LNCaP clone FGC (cell line): ENCODE data around the gene C10orf53.
"Not testable (repeated sequence)": the region's sequence is repeated elsewhere in the genome, so short reads cannot be mapped to it uniquely, and the experiment has no call there.

ENCODE experiments used
- DNase-seq: peaks from one replicate; pipeline ENCODE4 v3.0.0-alpha.2; 2011; ENCODE audit warnings: low read depth
- H3K4me3 ChIP-seq: 2 replicates; pipeline ENCODE4 v1.5.1; 2011; ENCODE audit warnings: mild to moderate bottlenecking, low read depth, low read length, control low read depth
- CTCF ChIP-seq: IDR thresholded peaks from 2 replicates; pipeline ENCODE4 v1.5.1; 2012; ENCODE audit warnings: mild to moderate bottlenecking; ENCODE audit not compliant: control insufficient read depth, insufficient read depth; ENCODE audit errors: extremely low read depth

C10orf53 gene

GRCh38 chr10:49667991-49668390 lies 11.5 kb upstream of the C10orf53 start:
- no peak for TF ChIP-seq CTCF
- no peak overlapping the region for H3K4me3 ChIP-seq
- no peak for DNase-seq

- no peak for TF ChIP-seq CTCF
- H3K4me3 ChIP-seq, result no peak overlapping the region
- no peak for DNase-seq
These were observed 10.8 kb upstream of the C10orf53 start for GRCh38 chr10:49668684-49669083.

- DNase-seq, result no peak
- TF ChIP-seq CTCF, result no peak
- H3K4me3 ChIP-seq, result no peak overlapping the region
These were observed 498 bp upstream of the C10orf53 start for GRCh38 chr10:49678827-49679479.

GRCh38 chr10:49682449-49682848 lies 3.0 kb downstream of the C10orf53 start:
- DNase-seq, H3K4me3 ChIP-seq: not testable (repeated sequence)

GRCh38 chr10:49682879-49683278 lies 3.4 kb downstream of the C10orf53 start:
- TF ChIP-seq CTCF, result no peak
- no peak for DNase-seq
- H3K4me3 ChIP-seq, result no peak overlapping the region

GRCh38 chr10:49686651-49687050 lies 7.2 kb downstream of the C10orf53 start:
- DNase-seq, result no peak
- no peak overlapping the region for H3K4me3 ChIP-seq

GRCh38 chr10:49688261-49688846 lies 8.9 kb downstream of the C10orf53 start:
- H3K4me3 ChIP-seq, result no peak overlapping the region
- DNase-seq, result no peak

More at GRCh38 chr10:49686651-49687050, 7.2 kb downstream of the C10orf53 start:
- TF ChIP-seq CTCF, result no peak

More at GRCh38 chr10:49688261-49688846, 8.9 kb downstream of the C10orf53 start:
- TF ChIP-seq CTCF, result no peak
